GDM1 (cell line): ENCODE measurements around the gene L1CAM.

Source experiments
- DNase-seq: peaks from one replicate; lab custom pipeline; 2025; lab: John Stamatoyannopoulos, UW

Gene L1CAM

GRCh38 chrX:153875391-153876111, 10.4 kb downstream of the L1CAM start:
- DNase-seq: peak; percentile 45

- DNase-seq: no peak
Observed at GRCh38 chrX:153874366-153875125, 11.4 kb downstream of the L1CAM start.

- no peak for DNase-seq
Observed at GRCh38 chrX:153874085-153874365, 11.9 kb downstream of the L1CAM start.

- DNase-seq: no peak
Observed at GRCh38 chrX:153873282-153874084, 12.5 kb downstream of the L1CAM start.

GRCh38 chrX:153871946-153872878, 13.8 kb downstream of the L1CAM start:
- no peak for DNase-seq

GRCh38 chrX:153871451-153871850, 14.5 kb downstream of the L1CAM start:
- no peak for DNase-seq

GRCh38 chrX:153870791-153871360, 15.1 kb downstream of the L1CAM start:
- no peak for DNase-seq

- no peak for DNase-seq
Observed at GRCh38 chrX:153870288-153870690, 15.7 kb downstream of the L1CAM start.

- DNase-seq: no peak
Observed at GRCh38 chrX:153869473-153870287, 16.3 kb downstream of the L1CAM start.

GRCh38 chrX:153868576-153869472, 17.1 kb downstream of the L1CAM start:
- DNase-seq: no peak

- DNase-seq: no peak
Observed at GRCh38 chrX:153867671-153868070, 18.3 kb downstream of the L1CAM start.

GRCh38 chrX:153867139-153867538, 18.8 kb downstream of the L1CAM start:
- no peak for DNase-seq

GRCh38 chrX:153866302-153867019, 19.5 kb downstream of the L1CAM start:
- DNase-seq: no peak

- DNase-seq: no peak
Observed at GRCh38 chrX:153865685-153866084, 20.3 kb downstream of the L1CAM start.

- DNase-seq: no peak
Observed at GRCh38 chrX:153865321-153865580, 20.7 kb downstream of the L1CAM start.

GRCh38 chrX:153864561-153865320, 21.2 kb downstream of the L1CAM start:
- DNase-seq: no peak

- DNase-seq: no peak
Observed at GRCh38 chrX:153864101-153864500, 21.9 kb downstream of the L1CAM start.

GRCh38 chrX:153863251-153863991, 22.6 kb downstream of the L1CAM start:
- DNase-seq: no peak
